Activated T-cell treated with anti-CD3 and anti-CD28 coated beads for 4 hours (primary cell): ENCODE data around the gene CCNG2.

Source experiments
- DNase-seq: peaks from one replicate; pipeline ENCODE4 v3.0.0-alpha.2; 2020

The CCNG2 gene

DNA sequence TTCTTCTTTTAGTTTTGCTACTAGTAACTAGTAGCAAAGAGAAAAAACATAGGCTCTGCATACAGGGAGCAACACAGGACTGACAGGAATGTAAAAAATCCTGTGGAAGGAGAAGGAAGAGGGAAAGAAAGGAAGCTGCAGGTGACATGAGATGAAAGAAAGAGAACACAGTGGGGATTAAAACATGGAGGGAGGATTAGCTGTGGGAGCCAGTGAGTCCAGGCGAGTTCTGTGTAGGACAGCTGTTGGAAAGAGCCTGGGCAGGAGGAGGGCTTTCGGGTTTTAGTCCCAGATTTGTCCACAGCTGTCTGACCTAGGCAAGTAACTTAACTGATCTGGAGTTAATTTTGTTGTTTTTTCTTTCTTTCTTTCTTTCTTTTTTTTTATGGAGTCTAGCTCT, 21.6 kb downstream of the CCNG2 start:
- no peak for DNase-seq

DNA sequence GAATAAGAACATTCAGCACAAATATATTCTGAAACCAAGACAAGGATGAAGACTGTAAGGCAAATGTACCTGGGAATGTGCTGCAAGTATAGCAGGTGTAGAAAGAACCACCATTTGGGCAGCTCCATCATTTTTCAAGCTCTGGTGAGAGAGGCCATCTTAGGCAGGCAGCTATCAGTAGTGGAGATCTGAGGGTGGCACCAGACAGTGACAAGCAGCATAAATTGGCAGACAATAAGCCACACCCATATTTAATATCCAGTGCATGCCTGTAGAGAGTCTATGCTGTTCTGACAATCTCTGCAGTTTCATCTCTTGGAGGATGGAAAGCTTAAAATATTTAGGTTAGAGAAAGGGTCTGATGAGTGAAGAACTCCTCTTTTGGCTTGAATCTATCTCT, 22.5 kb downstream of the CCNG2 start:
- no peak for DNase-seq

DNA sequence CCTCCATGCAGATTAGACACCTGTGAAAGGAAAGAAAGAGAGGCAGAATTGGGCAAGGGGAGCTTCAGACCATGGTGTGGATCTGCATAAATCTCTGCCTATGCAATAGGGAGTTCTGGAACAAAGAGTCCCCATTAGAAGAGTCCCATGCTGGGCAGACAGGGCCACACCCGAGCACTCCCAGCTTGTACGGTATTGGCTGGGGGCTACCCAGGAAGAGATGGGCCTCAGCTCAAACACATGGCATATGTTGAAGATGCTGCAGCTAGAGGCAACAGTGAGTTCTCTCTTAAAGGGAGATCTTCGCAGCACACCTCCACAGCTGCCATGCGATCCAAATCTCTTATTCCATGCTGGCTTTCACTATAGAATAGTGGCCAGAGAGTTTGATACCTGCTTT, 24.7 kb downstream of the CCNG2 start:
- DNase-seq: no peak

DNA sequence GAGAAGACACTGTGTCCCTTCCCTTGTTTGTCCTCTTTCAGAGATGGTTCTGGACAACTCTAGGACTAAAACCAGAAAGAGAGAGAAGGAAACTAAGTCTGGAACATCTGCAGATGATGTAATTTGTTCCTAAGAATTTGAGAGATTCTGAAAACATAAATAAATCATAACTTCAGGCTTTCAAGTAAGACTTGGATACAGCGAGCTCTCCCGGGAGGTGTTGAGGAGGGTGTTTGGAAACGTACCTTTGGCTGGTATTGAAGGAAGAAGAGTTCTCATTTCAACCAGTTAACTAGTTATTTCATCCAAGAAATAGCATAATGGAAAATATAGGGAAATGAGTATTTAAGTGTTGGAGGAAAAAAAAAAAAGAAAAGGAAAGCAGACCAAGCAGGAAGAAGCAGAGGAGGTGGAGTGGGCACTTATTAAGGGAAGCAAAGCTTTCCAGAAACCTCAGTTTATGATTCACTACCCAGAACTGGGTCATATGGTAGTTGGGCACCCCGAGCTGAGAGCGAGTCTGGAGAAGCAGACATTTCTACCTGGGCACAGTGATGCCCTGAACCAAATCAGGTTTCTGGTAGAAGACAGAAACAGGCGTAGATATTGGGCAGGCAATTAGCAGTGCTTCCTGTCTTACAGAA, 26.9 kb downstream of the CCNG2 start:
- no peak for DNase-seq

DNA sequence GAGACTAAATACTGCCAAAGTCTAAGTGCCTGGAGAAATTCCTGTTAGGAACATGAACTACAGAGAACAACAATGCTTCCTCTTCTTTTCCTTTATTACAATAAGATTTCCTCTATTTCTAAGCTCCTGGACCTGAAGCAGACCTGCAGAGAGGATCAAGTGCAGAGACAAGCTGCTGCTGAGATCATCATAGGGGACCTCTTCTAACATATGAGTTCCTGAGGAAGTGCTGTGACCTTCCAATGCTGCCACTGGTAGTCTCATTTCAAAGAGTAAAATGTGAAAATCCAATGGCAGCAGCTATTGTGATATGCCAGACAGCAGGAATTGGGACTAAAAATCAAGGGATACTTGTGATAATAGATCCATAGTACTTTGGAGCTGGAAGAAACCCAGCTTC, 28.0 kb downstream of the CCNG2 start:
- DNase-seq: no peak

DNA sequence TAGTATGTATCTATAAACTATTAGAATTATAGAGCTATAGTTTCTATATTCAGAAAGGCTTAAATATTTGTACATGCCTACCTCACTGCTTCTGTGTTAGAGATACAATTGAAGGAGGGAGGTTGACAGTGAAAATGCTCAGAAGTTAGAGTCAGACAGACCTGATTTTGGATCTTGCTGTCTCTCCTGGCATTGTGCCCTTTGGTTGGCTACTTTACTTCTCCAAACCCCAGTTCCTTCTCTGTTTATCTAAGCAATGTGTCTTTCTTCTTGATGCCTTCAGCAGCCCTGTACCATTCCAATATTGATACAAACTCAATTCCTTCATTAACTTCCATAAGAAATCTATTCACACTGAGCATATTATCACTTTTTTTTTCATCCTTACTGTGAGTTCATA, 28.7 kb downstream of the CCNG2 start:
- DNase-seq: no peak

DNA sequence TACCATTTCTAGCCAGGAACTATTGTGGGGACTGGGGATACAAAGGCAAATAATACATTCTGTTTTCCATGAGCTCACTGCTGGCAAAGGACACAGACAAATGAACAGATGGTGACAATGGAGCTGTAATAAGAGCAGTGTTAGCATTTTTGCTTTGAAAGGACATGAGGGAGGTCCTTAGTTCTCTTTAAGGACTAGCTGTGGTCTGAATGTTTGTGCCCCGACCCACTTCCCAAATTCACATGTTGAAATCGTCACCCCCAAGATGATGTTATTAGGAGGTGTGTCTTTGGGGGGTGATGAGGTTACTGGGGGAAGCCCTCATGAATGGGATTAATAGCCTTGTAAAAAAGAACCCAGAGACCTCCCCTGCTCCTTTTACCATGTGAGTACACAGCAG, 30.3 kb downstream of the CCNG2 start:
- DNase-seq: no peak

DNA sequence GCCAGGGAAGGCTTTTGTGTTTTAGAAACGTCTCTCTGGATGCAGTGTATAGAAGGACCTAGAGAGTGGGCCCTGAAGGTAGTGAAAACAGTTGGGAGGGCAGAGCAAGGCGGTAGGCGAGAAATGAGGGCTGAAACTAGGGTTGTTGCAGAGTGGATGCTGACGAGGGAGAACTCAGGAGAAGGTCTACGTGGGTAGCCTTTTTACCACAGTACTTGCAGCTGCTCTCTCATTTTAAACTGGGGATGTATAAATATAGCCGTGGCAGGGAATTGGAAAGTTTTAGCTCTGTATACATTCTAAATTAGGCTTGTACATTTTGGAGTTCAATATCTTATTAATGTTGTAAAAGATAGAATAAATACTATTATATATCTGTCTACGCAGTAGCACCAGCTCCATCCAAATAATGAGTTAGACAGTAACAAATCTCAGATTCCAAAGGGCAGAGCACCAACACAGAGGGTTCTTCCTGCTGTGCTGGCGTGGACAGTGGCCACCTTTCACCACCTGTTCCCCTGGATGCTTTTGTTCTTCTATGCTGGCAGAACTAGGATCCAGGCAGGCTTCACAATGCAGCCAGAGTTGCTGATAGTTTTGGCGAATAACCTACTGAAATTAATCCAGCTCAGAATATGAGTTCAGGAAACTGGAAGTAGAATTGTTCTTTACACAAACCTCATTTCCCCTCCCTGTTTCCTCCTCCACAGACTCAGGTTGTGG, 31.7 kb downstream of the CCNG2 start:
- DNase-seq: no peak

DNA sequence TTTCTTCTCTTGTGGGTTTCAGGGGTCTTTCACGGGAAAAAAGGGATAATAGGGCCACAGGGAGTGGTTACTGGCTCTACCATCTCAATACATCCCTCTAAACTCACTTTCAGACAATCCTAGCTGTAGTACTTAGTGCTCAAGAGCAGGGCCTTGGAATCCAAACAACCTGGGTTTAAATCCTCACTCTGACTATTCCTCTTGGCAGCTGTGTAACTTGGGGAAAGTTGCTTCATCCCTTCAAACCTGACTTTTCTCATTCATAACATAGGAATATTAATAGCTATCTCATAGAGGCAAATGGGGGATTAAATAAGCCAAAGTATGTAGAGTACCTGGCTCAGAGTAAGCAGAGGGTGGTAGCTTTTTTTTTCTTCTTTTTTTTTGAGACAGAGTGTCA, 32.4 kb downstream of the CCNG2 start:
- no peak for DNase-seq

DNA sequence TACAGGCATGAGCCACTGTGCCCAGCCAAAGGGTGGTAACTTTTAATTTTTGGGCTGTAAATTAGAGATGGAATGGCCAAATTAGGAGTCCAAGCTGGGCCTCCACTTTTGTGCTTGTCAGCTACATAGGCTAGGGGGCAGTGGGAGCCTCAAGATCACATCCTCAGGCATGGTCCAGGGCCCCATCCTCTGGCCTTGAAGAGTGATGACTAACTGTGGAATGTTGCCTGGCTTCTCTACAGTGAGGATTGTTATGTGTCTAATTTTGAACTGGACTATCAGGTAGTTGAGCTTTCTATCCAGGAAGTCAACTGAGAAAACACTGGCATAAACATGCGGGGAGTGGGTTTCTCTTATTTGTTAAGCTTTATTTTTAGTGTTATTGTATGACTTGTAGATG, 33.0 kb downstream of the CCNG2 start:
- DNase-seq: no peak

DNA sequence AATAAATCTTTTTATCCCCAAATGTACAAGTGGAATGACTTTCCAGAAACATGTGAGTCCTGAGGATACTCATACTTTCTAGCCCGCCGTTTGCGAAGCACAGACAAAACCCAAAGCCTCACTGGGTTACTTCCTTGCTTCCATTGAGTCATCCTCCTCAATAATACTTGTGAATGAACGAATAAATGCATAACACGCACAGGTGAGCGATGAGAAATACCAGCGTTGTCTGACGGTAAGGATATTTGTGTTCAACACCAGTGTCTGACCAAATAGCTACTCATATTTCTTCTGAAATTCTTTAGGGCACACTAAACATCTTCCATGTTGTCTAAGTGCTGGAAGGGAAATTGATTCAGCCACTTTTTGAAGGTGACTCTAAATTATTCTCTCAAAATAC, 36.0 kb downstream of the CCNG2 start:
- no peak for DNase-seq

DNA sequence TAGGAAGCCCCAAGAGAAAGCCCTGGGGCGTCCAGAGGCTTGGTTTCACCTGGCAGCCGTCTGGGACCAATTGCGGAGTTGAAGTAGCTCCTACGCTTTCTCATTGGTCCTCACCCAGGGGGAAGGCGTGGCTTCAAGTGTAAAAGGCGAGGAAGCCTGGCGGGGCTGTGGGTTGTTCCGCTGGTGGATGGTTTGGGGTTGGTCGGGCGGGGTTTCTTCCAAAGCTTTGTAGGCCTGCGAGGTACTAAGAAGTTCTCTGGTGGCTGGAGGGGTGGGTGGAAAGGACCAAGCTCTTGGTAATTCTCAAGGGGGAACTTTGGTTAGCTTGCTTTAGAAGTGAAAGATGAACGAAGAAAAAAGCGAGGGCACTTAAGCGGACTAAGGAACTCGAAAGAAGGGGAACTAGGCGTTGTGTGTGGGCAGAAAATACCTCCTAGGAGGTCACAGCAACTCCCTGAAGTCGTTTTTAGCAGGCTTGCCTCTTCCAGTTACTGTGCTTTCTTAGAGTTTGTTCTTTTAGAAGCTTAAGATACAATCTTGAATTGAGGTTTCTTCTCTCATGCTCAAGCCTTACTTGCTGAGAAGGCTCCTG, 36.6 kb downstream of the CCNG2 start:
- DNase-seq: peak; percentile 70

DNA sequence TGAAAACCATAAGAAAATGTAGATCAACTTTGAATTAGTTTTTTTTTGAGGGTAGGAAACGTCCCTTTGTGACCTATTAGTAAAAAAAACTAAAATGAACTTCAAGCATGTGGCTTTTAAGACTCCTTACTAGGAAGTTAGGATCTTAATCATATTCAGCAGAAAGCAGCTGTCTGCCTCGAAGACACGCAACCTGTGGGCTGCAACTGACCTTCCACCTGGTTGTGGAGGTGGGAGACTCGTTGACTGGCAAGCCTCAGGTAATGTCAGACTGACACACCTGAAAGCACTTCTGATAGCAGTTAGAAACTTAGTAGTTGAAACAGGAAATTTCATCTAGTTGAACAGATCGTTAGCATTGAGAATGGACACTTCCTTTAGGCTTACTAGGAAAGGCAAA, 37.4 kb downstream of the CCNG2 start:
- no peak for DNase-seq

DNA sequence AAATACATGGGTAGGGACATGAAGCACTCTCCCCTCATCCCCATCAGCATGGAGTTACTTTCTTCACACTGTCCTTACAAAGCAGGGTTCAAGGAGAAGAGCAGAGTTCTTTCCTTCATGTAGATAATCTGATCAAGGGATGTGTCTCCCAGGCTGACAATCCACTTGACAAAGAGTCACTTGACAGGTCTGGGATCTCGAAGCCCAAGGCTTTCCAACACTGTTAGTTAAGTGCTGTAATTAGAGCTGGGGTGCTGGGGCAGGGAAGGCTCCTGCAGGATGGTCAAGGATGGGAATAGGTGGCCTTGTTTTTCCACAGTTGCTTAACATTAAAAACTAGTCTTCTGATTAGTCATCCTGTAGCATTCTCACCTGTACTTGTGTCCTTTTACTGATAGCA, 38.0 kb downstream of the CCNG2 start:
- DNase-seq: no peak

DNA sequence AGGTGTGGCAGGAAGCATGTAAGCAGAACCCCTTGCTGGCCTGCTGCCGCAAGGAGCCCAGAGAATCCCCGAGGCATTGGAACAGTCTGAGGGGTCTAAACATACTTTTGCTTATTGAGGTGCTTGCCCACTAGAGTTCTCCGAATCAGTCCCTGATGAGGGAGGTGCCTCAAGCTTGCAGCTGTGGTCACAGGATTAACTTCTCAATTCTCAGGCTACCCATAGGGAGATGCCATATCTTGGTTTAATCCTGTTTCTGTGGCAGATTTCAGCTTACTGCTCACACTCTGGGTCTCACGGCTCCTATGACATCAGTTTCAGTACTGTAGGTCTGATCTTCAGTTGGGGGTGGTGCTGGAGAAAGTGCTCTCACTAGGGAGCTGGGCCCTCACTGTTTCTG, 39.9 kb downstream of the CCNG2 start:
- no peak for DNase-seq

DNA sequence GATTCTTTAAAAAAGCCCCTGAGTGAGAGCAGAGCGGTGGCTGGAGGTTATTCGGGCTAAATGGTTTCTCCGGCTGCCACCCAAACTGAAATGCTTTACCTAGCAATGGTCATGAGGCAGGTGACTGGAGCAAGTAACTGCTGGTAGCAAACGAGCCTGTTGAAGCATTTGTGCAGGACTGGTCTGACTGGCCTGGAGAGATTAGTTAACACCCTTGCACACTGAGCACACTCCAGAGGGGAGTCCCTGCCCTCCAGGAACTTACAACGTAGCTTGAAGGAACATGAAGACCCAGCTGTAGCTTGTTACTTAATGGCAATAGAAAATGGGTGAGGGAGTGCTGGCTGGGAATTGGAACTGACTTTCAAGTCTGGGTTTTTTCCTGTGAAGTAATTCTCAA, 40.4 kb downstream of the CCNG2 start:
- no peak for DNase-seq

DNA sequence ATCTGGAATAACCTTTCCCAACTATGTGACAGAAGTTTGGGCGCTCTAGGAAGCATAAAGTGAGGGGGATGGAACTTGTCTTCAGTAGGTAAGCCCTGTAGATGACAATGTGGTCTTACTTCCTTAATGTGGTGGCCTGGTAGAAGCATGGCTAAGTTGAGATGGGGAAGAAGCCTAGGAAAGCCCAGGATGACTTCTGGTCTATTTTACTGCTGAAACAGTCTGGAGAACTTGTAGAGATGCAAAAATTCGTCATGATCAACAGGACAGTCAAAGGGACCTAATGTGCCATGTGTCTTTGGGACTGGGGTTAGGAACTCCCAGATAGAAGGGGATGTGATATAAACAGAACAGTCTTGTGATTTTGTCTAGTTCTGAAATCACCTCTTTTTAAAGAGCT, 40.8 kb downstream of the CCNG2 start:
- DNase-seq: no peak

DNA sequence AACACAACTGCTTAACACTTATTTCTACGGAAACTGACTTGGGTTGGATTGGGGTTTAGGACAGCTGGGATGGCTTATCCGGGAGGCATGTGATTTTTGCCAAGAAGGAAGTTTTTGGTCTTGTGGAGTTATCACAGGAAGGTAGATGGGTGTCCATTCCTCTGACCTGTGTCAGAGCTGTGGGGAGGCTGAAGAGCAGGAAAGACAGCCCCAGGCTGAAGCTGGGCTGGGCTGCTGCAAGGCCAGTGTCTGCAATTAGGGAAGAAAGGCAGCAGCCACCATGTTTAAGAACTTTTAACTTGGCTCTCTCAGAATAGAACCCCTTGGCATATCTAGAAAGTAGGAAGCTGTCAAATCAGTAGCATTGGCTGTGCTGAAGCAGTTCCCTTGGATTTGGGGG, 42.3 kb downstream of the CCNG2 start:
- DNase-seq: no peak

DNA sequence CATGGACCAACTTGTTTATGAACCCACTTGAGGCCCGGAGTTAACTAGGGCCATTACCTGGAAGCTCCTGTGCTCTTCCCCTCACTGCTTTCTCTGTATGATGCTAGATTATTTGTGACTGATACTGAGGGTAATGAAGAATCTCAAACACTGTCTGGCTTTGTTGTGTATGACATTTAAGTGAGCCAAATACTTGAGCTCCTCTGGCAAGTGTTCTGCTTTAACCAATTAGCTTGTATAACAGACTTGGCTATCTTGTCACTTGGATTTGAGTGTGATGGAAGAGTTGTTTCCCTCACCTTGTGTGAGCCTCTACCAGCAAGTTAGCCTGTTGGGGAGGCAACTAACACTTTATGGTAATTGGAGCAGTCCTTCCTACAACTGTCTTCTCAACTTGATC, 42.7 kb downstream of the CCNG2 start:
- no peak for DNase-seq

DNA sequence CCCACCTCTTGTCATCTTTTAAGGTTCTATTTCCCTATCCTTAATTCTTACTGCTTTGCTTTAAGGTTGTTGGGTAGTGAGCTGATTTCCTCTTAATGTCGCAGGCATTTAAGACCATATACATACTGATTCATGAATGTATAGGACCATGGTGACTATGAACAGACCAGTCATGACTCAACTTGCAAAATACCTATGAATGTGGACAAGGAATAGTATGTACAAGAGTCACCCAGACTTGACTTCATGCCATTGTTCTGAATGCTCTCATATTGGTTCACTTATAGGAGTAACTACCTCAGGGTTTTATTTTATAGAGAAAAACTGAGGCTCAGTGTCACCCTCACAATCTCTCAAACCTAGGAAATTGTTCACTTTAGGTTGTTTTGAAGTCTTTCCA, 44.3 kb downstream of the CCNG2 start:
- DNase-seq: no peak

DNA sequence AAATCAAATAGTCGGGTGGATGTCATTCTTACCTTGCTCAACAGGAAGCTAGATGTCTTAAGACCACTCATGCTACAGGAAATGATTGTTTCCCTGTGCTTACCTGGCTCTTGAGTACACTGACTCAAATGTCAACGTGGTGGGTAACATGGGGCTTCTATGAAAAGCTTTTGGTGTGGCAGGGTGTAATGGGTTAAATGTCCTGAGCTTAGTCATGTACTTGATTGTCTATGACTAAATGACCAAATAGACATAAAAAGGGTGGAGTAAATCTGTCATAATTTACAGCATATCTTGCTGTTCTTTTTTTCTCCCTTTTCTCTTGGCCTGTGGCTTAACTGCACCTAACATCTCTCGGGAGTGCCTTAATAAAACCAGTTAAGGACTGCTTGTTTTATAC, 44.9 kb downstream of the CCNG2 start:
- DNase-seq: no peak

DNA sequence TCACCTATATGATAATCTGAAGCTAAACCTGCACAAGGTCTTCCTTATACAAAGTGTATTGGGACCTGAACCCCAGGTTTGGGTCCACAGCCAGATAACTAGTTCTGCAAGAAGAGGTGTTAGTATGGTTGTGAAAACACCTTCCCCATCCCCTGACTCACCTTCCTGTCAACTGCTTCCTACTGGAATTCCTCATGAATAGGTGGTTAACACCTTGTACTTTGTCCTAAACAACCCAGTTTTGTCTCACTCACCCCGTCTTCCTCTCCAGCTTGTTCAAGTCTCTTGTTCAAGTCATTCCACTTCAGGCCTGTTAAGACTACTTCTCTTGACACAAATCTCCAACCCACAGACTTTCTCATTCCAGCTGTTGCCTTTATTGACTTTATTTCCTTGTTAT, 45.5 kb downstream of the CCNG2 start:
- DNase-seq: no peak

DNA sequence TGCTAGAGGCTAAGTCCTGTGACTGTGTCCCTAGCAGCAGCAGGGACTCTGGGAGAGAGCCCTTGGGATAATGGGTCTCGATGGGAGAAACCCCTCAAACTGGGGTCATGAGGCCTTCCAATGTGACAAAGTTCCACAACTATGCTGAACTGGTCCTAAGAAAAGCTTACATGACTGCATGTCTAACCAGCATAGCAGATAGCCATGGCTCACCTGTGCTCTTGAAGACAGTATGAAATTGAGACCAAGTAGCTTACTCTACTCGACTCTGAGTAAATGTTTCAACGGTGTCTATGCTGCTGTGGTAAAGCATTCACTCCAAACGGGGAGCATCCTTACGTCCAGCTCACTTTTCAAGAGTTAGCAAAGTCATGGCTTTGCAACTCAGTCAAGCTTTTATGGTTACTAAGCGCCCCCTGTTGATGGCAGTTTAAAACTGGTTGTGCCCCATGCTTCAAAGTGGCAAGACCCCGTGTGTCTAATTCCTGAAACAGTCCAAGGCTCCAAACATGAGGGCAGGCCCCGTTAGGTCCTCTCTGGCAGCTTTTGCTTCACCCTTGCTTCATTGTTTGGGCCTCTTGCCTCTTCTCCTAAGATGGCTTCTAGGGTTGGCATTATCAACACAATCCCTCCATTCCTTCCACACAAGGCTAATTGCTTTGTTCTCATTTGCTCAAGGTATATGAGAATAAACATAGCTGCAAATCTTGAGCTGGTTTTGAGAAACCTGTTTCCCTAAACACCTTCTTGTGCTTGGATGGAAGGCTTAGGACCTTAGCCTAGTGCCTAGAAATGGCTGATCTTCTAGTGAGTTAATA, 46.6 kb downstream of the CCNG2 start:
- peak; percentile 61 for DNase-seq

DNA sequence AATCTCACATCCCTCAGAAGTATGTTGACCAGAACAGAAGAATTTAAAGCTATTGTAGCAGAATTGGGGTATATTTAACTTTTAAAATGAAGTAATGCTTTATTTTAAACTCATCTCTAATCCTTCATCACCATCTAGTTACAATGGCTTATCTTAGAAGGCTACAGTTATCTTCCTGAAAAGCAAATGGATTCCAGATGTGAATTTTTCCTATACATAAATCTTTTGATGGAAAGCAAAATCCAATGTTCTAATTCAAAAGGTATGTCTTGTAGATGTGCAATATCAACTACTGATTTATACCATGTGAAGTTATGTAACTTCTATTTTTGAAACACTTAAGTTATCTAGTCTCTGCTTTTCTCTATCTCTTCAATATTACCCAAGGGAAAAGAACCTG, 47.6 kb downstream of the CCNG2 start:
- no peak for DNase-seq
